Measurements from ENCODE around the gene IL1B. TPM values are rescaled to one million over a fixed set of nuclear protein-coding genes. Genes with fewer than 3 reads are reported as not detected.

IL1B gene
- total and polyA plus RNA-seq, 4 donors: 0.25 to 3.1 (median 0.76) TPM

- Histone ChIP-seq H3K27me3 (ENCODE audit: control insufficient read depth in 4 of 4, insufficient read depth in 4 of 4, low read length in 3 of 4) (no peaks in the 10 kb centered on the region), H3K9me3 (ENCODE audit: control insufficient read depth in 4 of 4, low read length in 3 of 4) (no peaks in the 10 kb centered on the region), H3K4me3 (ENCODE audit: low read depth in 1 of 3, low read length in 3 of 3) (no peak within 1 kb of the TSS), H3K36me3 (ENCODE audit: control insufficient read depth in 4 of 4, insufficient read depth in 3 of 4, low read depth in 1 of 4, low read length in 3 of 4) (no peaks in the 10 kb centered on the region), H3K27ac (ENCODE audit: low read depth in 1 of 2, low read length in 2 of 2) (no peak within 1 kb of the TSS), H3K4me1 (ENCODE audit: control insufficient read depth in 4 of 4, insufficient read depth in 4 of 4, low read length in 3 of 4) (no peaks in the 10 kb centered on the region), H3K9ac (ENCODE audit: low read depth in 1 of 2, low read length in 2 of 2) (no peak within 1 kb of the TSS)
- WGBS: 57% methylated on average over 13 of the region's 13 CpGs
- DNase-seq (ENCODE audit: low spot score): no peak
- TF ChIP-seq EGR1 (IDR thresholded peaks at IDR 0.05; ENCODE audit: low read depth in 2 of 2) (no peak), JUND (IDR thresholded peaks at IDR 0.05) (no peak), ZBTB33 (IDR thresholded peaks at IDR 0.05) (no peak), ATF3 (IDR thresholded peaks at IDR 0.05) (no peak), SP1 (IDR thresholded peaks at IDR 0.05) (no peak)
These were observed 52.1 kb downstream of the IL1B start, which contains the start of gene IL1A for GRCh38 chr2:112784199-112785189. Gene IL1A, minus strand, starts transcription at chr2:112784493. Its CDS starts 723 bp downstream, at chr2:112783770.

GRCh38 chr2:112783187-112783714, 53.3 kb downstream of the IL1B start:
- Histone ChIP-seq H3K27me3 (ENCODE audit: control insufficient read depth in 4 of 4, insufficient read depth in 4 of 4, low read length in 3 of 4) (no peaks in the 10 kb centered on the region), H3K9ac (ENCODE audit: low read depth in 1 of 2, low read length in 2 of 2) (no peak overlapping the region), H3K9me3 (ENCODE audit: control insufficient read depth in 4 of 4, low read length in 3 of 4) (no peaks in the 10 kb centered on the region), H3K27ac (ENCODE audit: low read depth in 1 of 2, low read length in 2 of 2) (no peak overlapping the region), H3K4me3 (ENCODE audit: low read depth in 1 of 3, low read length in 3 of 3) (no peak overlapping the region), H3K36me3 (ENCODE audit: control insufficient read depth in 4 of 4, insufficient read depth in 3 of 4, low read depth in 1 of 4, low read length in 3 of 4) (no peaks in the 10 kb centered on the region), H3K4me1 (ENCODE audit: control insufficient read depth in 4 of 4, insufficient read depth in 4 of 4, low read length in 3 of 4) (no peaks in the 10 kb centered on the region)
- TF ChIP-seq ZBTB33 (IDR thresholded peaks at IDR 0.05): no peak
- no peak for TF ChIP-seq ATF3 (IDR thresholded peaks at IDR 0.05)
- no peak for TF ChIP-seq HNF4A (conservative IDR thresholded peaks at IDR 0.05)
- TF ChIP-seq HNF4G (IDR thresholded peaks at IDR 0.05): no peak
- TF ChIP-seq EGR1 (IDR thresholded peaks at IDR 0.05; ENCODE audit: low read depth in 2 of 2): no peak
- no peak for TF ChIP-seq RAD21 (IDR thresholded peaks at IDR 0.05)
- no peak for TF ChIP-seq TAF1 (conservative IDR thresholded peaks at IDR 0.05)
- TF ChIP-seq FOXA1 (IDR thresholded peaks at IDR 0.05): no peak
- no peak for TF ChIP-seq YY1 (IDR thresholded peaks at IDR 0.05)
- 94% methylated on average over 3 of the region's 3 CpGs for WGBS
- DNase-seq (ENCODE audit: low spot score): no peak
